HUES6 (cell line): ENCODE data around the gene DLGAP1.

Experiments used
- H3K27ac ChIP-seq: 2 replicates; pipeline ENCODE4 v1.7.0; 2013; ENCODE audit warnings: low read depth, mild to moderate bottlenecking, low read length, inconsistent platforms
- H3K27me3 ChIP-seq: 2 replicates; pipeline ENCODE4 v1.6.1; 2013; ENCODE audit warnings: low read length; ENCODE audit not compliant: control insufficient read depth, insufficient read depth
- H3K36me3 ChIP-seq: 2 replicates; pipeline ENCODE4 v1.6.1; 2013; ENCODE audit warnings: low read length; ENCODE audit not compliant: control insufficient read depth, insufficient read depth
- H3K4me1 ChIP-seq: 2 replicates; pipeline ENCODE4 v1.6.1; 2013; ENCODE audit warnings: low read length; ENCODE audit not compliant: control insufficient read depth, insufficient read depth
- H3K4me3 ChIP-seq: 2 replicates; pipeline ENCODE4 v1.5.1; 2013; ENCODE audit warnings: low read depth, low read length
- H3K9ac ChIP-seq: one replicate; pipeline ENCODE4 v1.6.1; 2013; ENCODE audit warnings: mild to moderate bottlenecking, low read length
- H3K9me3 ChIP-seq: 2 replicates; pipeline ENCODE4 v1.6.1; 2013; ENCODE audit warnings: low read depth, low read length; ENCODE audit not compliant: control insufficient read depth, insufficient read depth

Gene DLGAP1

DNA sequence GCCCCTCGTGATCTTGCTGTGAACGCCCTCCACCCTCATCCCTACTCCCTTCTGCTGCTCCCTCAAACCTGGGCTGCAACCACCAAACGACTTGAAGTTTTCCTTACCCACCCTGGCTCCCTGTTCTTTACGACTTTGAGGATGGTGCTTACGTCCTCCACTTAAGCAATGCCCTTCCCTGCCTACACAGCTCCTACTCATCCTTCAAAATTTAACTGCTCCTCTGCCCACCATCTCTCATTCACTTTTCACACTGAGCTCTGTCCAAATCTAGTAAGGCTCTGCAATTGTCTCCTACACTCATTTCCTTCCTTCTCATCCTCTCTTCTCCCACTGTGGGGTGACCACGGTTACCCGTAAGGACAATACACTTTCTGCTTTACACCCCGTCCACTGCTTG is 554.1 kb downstream of the DLGAP1 start:
- Histone ChIP-seq H3K36me3 (no peaks in the 10 kb centered on the region), H3K9me3 (no peaks in the 10 kb centered on the region), H3K27me3 (no peaks in the 10 kb centered on the region), H3K9ac (no peak overlapping the region), H3K4me3 (no peak overlapping the region), H3K27ac (no peak overlapping the region), H3K4me1 (no peaks in the 10 kb centered on the region)

DNA sequence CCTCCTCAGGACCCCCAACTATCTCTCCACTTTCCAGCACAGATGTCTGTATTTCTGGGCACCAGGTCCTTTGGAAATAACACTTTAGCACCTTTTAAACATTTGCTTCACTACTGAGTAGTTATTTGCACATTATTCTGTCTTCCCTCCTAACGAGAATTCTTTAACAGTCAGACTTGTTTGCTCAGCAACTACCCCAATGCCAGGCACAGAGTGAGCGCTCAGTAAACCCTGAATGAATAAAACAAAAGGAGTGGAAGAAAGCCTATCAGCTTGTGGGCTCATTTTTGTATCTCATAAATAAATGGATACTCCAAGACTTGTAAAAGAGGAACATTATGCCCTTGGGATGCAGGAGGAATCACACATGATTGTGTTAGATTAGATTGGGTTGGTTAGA is 554.8 kb downstream of the DLGAP1 start:
- H3K27ac ChIP-seq: no peak overlapping the region
- H3K36me3 ChIP-seq: no peaks in the 10 kb centered on the region
- no peaks in the 10 kb centered on the region for H3K27me3 ChIP-seq
- H3K4me3 ChIP-seq: no peak overlapping the region
- no peaks in the 10 kb centered on the region for H3K9me3 ChIP-seq
- no peaks in the 10 kb centered on the region for H3K4me1 ChIP-seq
- no peak overlapping the region for H3K9ac ChIP-seq

DNA sequence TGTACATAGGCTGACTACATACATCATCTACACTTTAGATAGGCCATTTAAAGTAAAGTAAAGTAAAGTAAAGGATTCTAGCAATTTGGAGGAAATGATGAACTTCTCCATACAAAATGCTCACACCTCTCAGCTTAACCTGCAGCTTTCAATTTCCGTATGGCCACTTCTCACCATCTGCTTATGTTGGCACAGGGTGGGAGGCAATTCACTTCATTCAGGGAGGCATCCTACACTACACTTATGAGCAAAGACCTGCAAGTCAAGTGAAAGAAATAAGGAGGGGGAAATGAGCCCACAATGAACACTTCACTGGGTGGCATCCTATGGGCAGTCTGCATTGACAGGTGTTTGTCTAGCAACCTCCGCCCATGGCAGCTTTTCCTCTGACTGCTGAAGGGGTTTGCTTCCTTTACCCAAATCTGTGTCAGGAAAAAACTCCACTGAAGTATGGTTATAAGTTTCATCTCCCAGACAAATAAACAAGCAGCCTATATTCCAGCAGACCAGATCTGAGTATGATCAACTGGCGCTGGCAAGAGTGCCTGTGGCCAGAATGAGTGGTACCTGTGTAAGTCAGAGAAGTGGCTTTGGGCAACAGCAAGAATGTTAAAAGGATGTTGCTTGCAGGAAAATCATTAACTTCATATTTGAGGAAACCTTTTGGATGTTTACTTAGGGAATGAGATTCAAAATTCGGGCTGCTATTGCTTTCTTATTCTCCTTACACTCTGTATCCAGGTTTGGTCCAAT is 556.1 kb downstream of the DLGAP1 start:
- no peaks in the 10 kb centered on the region for H3K4me1 ChIP-seq
- no peaks in the 10 kb centered on the region for H3K9me3 ChIP-seq
- no peak overlapping the region for H3K9ac ChIP-seq
- no peaks in the 10 kb centered on the region for H3K36me3 ChIP-seq
- H3K27ac ChIP-seq: no peak overlapping the region
- H3K4me3 ChIP-seq: no peak overlapping the region
- no peaks in the 10 kb centered on the region for H3K27me3 ChIP-seq

DNA sequence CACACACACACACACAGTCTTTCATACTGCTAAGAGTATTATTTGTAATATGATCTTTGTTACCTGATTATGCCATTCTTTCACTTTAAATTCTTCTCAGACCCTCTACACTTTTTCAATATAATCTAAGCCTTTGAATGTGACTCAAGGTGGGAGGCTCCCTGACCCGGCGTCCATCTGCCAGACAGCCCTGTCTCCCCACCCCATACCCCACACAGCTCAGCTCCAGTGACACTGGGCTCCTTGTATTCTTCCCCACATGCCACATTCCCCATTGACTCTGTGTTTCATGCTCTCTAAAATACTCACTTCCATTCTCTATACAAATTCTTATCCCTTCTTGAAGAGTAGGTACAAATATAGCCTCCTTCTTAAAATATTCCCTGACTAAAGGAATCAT is 563.0 kb downstream of the DLGAP1 start:
- Histone ChIP-seq H3K9me3 (no peaks in the 10 kb centered on the region), H3K27me3 (no peaks in the 10 kb centered on the region), H3K27ac (no peak overlapping the region), H3K9ac (no peak overlapping the region), H3K4me3 (no peak overlapping the region), H3K36me3 (no peaks in the 10 kb centered on the region), H3K4me1 (no peaks in the 10 kb centered on the region)

DNA sequence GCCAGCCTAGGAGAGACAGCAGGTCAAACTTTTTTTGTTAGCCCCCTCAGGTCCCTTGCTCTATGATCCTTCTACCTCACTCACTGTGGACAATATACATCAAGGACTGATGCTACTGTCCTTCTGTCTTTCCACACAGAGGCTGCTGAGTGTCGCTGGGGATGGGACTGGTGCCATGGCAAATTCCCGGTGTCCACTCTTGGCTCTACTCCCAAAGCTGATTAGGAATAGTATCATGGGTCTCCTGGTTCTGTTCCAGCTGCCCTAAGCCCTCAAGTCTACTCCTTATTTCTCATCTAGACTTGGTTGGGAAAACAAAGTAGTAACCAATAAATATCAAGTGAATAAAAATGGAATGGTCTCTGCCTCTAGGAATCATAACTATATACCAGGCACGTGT is 563.9 kb downstream of the DLGAP1 start:
- H3K4me1 ChIP-seq: no peaks in the 10 kb centered on the region
- no peaks in the 10 kb centered on the region for H3K36me3 ChIP-seq
- no peak overlapping the region for H3K27ac ChIP-seq
- H3K4me3 ChIP-seq: no peak overlapping the region
- H3K27me3 ChIP-seq: no peaks in the 10 kb centered on the region
- H3K9me3 ChIP-seq: no peaks in the 10 kb centered on the region
- H3K9ac ChIP-seq: no peak overlapping the region

DNA sequence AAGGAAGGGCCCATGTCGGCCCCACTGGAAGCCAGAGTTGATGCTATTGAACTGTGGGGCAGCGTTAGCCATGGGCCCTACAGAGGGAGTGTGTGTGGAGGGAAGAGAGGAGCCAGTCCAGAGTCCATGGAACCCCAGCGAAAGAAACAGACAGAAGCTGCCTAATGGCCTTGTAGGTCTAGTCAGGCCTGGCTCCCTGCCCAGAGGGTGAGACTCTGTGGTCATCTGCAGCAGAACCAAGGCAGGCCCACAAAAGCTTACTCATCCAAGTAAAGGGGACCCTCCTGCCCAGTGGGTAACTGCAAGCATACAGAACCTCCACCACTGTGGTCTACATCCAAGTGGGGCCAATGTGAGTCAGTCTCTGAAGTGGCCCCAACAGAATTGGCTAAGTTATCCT is 565.3 kb downstream of the DLGAP1 start:
- Histone ChIP-seq H3K27ac (no peak overlapping the region), H3K4me1 (no peaks in the 10 kb centered on the region), H3K27me3 (no peaks in the 10 kb centered on the region), H3K9ac (no peak overlapping the region), H3K36me3 (no peaks in the 10 kb centered on the region), H3K9me3 (no peaks in the 10 kb centered on the region), H3K4me3 (no peak overlapping the region)

DNA sequence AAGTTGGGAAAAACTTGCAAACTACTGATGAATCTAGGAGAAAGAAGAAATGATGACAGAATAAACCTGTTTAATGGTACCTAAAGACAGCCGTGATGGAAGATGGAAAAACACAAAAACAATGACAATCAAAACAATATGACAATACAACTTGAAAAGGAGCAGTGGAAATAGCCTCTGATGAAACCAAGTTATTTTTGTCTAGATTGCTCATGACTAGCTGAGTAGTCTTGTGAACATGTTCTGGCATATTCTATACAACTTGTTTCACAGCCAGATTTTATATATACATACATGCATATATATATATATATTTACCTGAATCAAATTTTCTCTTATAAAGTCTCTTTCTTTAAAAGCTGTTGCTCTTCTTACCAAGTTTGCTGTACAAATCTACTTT is 566.0 kb downstream of the DLGAP1 start:
- H3K9ac ChIP-seq: no peak overlapping the region
- no peak overlapping the region for H3K27ac ChIP-seq
- no peaks in the 10 kb centered on the region for H3K9me3 ChIP-seq
- H3K36me3 ChIP-seq: no peaks in the 10 kb centered on the region
- no peaks in the 10 kb centered on the region for H3K4me1 ChIP-seq
- no peak overlapping the region for H3K4me3 ChIP-seq
- no peaks in the 10 kb centered on the region for H3K27me3 ChIP-seq

DNA sequence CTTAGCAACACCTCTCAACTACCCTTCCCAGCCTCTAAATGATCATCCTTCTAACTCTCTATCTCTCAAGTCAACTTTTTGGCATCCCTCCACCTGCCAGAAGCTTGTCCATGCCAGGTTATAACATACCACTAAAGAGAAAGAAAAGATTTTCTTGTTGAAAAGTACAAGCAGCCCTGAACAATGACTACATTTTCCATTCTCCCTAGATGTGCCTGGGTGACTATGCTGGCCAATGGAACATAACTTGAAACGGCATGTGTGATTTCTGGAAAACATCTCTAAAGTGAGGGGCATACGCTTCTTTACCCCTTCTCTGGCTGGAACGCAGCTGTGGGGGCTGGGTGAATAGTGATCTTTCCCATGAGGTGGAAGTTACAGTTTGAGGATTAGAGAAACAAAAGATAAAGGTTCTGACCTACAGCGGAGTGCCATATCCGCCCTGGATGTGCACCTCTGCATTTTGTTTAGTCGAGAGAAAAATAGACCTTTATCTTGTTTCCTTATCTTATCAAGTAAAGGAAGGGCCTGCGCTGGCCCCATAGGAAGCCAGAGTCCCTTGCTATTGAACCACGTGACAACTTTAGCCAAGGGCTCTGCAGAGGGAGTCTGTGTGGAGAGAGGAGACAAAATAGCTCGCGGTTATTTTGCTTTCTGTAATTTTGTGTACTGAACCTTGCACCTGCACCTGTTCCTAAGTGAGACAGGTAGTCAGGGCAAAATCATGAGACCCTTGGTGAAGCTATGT is 568.4 kb downstream of the DLGAP1 start:
- Histone ChIP-seq H3K36me3 (no peaks in the 10 kb centered on the region), H3K4me3 (no peak overlapping the region), H3K9me3 (no peaks in the 10 kb centered on the region), H3K27me3 (no peaks in the 10 kb centered on the region), H3K9ac (no peak overlapping the region), H3K27ac (no peak overlapping the region), H3K4me1 (no peaks in the 10 kb centered on the region)

DNA sequence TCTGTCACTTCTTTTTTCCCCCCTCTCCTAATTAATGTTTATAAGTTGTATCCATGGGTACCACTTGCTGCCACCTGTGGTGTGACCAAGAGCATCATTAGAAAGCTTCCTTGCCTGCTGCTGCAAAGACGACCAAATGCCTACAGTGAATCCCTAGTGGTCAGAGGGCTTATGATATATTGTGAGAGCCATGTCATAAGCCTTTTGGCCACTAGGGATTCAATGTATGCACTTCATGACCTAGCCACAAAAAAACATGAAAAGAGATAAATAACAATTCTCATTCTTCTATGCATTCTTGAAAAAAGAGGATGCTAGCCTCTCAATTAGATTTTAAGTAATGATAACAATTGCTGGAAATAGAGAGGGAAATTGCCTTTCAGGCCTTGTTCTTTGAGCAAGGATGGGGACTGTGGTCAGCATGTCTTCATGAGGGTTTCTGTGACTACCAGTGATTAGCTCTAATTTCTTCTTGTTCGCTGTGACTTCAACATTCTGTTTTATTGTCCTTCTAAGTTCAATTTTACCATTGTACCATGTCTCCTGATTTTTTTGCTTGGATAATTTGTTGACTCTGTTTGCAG is 569.8 kb downstream of the DLGAP1 start:
- Histone ChIP-seq H3K27ac (no peak overlapping the region), H3K9me3 (no peaks in the 10 kb centered on the region), H3K36me3 (no peaks in the 10 kb centered on the region), H3K4me3 (no peak overlapping the region), H3K27me3 (no peaks in the 10 kb centered on the region), H3K4me1 (no peaks in the 10 kb centered on the region), H3K9ac (no peak overlapping the region)

DNA sequence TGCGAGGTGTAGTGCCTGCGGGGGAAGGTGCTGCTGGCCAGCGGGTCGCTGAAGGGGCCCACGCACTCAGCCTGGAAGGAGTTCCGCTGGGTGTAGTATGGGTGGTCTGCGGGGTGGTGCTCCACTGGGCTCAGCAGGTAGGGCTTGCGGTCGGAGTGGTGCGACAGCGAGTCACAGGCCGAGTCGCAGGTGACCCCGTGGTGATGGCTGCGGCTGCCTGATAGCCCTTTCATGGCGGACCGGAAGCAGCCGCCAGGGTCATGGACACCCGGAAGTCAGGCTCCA is 575.3 kb downstream of the DLGAP1 start:
- Histone ChIP-seq H3K27me3 (no peaks in the 10 kb centered on the region), H3K27ac (no peak overlapping the region), H3K9ac (no peak overlapping the region), H3K36me3 (no peaks in the 10 kb centered on the region; the same call in 1 of the 2 replicates), H3K9me3 (no peaks in the 10 kb centered on the region), H3K4me1 (no peaks in the 10 kb centered on the region), H3K4me3 (no peak overlapping the region)

DNA sequence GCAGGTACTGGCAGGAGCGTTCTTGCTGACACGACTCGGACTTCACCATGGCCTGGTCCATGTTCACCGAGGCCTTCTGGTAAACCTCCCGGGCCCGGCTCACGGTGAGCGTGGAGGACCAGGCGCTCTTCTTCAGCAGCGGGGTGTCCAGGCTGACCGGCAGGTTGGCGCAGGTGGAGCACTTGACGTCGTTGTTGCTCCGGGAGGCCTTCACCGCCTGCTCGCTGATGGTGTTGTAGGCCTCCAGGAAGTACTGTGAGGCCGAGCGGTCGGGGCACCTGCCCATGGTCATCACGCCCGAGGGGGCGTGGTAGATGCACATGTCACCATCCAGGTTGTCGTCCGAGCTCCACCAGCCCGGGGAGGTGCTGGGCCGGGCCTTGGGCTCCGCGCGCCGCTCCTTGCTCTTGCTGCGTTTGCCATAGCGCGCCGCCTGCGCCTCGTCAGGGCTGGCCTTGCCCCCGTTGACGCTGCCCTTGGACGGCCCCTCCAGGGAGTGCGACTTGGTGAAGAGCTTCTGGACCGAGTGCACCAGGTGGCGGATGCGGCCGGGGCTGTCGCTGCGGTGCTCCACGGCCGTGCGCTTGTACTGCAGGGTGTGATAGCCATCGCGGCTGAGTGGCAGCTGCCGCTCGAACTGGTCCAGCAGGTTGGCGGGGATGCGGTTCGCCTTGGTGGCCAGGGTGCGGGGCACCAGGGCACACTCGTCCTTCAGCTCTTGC is 575.8 kb downstream of the DLGAP1 start:
- no peak overlapping the region for H3K9ac ChIP-seq
- no peaks in the 10 kb centered on the region for H3K27me3 ChIP-seq
- no peak overlapping the region for H3K27ac ChIP-seq
- no peaks in the 10 kb centered on the region for H3K9me3 ChIP-seq
- no peak overlapping the region for H3K4me3 ChIP-seq
- peaks cover under 1% of the 10 kb centered on the region for H3K4me1 ChIP-seq
- no peaks in the 10 kb centered on the region; the same call in 1 of the 2 replicates for H3K36me3 ChIP-seq
